HG02642 (cell line): ENCODE data around the gene GALNT12.

Experiments used
- ATAC-seq: cut with Tn5 transposase; IDR thresholded peaks from one replicate; pipeline ENCODE4 v1.9.1; 2021; ENCODE audit warnings: mild to moderate bottlenecking; ENCODE audit not compliant: unreplicated experiment, poor library complexity

The GALNT12 gene

DNA sequence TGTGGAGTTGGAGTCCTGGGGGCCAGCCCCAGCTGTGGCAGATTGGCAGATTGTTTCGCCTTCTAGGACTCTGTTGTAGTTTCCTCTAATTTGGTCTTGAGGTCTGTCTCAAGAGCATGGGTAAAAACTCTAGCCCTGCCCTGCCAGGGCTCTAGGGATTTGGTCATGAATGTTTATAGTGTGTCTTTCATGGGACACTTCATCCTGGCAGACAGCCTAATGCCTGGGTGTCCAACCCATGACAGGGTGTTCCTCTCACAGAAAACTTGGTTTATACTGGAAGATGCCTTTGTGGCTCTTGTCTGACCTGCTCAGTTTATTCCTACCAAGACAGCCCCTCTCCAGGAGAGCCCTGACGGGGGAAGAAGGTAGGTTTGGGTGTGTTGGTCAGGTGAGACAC lies 45.5 kb downstream of the GALNT12 start:
- no peak for ATAC-seq

DNA sequence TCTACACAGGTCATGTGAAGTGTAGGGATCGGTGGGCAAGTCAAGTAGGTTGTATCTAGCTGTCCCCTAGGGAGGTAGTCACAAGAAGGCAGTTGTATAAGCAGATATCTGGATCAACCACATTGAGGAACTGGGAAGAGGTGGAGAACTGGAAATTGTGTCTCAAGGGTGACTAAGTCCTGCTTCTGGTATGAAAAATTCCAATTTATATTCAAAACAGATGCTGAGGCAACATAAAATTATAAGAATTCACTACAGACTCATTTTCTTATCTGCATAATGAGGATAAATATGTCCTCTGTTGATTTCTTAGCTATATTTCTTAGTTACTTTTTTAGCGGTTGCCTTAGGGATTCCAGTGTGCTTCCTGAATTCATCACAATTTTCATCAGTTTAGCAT lies 46.8 kb downstream of the GALNT12 start:
- no peak for ATAC-seq

DNA sequence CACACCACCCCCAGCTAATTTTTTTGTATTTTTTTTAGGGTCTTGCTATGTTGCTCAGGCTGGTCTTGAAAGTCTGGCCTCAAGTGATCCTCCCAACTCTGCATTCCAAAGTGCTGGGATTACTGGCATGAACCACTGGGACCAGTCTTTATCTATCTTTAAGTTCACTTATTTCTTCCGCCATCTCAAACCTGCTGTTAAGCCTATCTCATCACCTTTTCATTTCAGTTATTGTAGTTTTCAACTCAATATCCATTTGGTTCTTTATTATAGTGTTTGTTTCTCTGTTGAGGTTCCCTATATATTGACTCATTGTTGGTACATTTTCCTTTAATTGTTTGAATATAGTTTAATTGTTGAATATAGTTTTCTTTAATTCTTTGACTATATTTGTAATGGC lies 48.1 kb downstream of the GALNT12 start:
- ATAC-seq, result no peak

DNA sequence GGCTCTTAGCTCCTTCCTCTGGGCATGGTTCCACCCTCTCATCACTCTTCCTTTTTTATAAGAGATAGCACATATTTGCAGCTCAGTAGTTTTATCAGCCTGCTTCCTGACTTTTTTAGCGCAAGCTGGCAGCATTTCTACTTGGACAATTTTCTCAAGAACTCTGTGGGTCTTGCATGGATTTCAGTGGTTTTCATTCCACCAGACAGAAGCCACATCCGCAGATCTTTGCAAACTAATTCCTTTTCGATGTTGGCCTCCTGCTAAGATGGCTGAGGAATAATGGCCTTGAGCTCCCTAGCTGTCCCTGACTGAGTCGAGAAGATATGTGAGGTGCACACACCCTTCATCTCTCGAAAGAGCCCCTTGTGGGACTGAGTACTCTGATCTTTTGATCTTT lies 49.5 kb downstream of the GALNT12 start:
- ATAC-seq, result no peak

DNA sequence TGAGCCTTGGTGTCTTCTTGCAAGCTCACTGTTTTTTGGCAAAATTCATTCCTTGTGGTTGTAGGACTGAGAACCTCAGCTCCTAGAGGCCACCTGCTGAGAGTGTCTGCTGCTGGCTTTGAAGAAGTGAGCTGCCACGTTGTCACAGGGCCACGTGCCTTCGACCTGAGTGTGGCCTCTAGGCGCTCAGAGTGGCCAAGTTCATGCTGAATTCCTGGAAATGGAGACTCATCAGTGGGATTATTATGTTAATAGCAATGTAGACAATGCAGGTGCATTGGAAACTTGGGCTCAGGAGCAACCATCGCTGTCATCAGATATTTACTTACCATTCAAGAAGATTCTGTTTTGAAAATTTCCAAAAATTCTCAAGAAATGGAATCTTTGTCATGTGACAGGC lies 52.5 kb downstream of the GALNT12 start:
- ATAC-seq, result no peak

DNA sequence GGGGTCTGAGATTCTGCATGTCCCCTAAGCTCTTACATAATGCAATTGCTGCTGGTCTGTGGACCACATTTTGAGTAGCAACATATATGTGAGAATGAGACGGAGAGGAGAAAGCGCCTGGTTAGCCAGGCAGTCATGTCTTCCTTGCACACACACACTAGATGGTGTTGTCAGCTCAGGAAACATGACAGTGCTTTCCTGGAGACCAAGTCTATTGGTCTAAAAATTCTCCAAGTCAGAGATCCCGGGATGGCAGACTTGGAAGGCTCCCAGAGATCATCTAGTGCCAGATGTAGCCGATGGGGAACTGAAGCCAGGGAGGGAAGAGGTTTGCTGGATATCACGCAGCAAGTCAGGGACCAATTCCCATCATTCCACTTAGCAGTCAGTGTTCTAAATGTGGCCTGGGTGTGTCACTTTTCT lies 53.4 kb downstream of the GALNT12 start:
- no peak for ATAC-seq

DNA sequence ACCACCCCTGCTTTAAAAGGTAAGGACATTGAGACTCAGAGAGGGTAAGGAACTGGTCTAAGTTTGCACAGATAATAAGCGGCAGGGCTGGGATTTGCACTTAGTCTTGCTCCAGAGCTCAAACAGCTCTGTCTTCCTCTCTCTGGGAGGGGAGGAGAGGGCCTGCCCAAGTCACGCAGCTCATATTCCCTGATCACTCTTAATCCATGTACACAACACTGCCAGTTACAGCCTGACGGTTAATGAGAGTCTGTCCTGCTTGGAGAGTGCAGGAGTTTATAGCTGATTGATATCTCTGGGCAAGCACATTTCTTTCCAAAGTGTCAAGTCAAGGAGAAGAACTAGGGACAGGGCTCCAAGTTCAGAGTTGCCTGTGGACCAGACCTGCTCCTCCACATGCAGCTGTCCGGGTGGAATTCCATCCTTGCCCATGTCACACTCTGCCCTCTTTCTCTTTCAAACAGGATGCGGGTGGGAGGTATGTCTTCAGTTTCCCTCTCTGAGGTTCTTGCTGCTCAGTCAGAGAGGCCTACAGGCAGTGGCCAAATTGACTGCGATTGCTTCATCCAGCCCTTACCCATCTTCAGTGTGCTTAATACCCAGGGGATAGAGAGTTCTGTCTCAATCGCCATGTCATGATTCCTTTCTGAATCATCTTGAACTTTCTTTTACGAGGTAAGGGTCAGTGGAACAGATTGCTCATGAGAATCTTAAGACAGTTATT lies 54.5 kb downstream of the GALNT12 start:
- no peak for ATAC-seq

DNA sequence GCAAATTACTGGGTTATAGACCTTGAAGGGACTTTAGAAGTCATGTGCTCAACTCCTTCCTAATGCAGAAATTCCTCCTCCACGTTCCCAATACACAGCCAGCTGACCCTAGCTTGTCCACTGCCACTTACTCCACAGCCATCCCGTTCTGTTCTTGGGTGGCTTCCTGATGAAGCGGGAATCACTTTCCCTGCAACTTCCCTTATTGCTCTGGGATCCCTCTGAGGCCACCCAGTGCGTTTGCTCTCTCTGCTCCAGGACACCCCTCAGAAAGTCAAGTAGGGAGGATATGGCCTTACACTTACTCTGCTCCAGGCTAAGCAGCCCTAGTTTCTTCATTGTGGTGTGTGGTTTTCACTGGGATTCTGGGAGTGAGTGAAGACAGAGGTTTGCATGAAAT lies 55.5 kb downstream of the GALNT12 start:
- no peak for ATAC-seq

DNA sequence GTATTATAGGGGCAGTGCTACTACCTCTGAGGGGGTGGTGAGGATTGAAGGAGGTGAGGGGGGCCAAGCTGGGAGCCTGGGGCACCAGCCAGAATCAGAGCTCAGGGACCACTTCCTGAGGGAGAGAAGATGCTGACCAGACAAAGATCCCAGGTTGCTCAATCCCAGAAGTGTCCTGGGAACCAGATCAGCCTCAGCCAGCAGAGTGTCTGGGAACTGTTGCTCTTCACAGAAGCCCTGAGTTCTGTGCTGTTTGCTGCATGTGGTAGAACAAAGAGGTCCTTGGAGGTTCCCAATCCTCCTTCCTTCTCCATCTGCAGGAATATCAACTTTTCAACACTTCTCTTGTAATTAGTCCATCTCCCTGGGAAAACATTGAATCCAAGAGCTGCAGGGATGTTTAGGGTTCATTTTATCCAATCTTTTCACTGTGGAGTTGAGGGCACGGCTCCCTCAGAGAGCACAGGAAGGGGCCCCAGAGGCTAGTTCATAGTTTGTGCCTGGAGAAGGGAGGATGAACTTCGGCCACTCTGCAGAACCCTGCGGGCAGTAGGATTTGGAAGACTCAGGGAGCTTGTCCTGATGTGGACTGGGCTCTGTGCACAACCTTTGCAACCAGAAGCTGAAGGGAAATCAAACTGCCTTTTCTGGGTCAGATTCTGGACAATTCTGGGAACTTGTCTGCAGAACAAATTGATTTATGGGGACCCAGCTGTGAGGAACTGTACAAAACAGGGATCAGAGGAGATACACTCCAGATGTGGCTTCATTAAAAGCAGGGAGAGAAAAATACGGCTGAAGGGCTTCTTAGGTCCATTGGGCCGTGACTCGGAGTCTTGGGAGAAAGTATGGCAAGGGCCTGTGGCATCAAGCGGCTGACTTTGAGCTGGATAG lies 57.1 kb downstream of the GALNT12 start:
- no peak for ATAC-seq

DNA sequence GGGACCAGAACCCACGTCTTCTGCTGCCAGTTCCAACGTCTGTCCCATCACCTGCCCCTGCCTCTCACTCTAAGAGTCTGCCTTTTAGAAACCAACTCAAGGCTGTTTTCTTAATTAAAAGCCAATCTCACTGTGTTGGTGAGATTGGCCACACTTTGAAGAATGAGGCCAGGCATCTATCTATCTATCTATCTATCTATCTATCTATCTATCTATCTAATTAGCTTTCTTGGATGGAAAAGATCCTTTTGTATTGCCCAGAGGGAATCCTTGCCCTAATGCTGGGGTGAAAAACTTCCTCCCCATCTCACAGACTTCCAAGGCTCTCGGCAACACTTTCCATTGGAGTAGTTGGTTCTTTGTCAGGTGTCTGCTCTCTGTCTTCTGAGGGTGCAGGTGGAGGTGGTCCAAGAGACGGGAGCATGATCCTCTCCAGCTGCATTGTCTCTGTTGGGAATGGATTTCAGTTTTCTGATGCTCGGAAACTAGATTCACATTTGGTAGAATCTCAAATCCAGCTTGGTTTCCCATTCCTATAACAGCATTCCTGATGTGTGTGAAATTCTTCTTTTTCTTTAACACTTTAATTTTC lies 57.9 kb downstream of the GALNT12 start:
- ATAC-seq, result no peak

DNA sequence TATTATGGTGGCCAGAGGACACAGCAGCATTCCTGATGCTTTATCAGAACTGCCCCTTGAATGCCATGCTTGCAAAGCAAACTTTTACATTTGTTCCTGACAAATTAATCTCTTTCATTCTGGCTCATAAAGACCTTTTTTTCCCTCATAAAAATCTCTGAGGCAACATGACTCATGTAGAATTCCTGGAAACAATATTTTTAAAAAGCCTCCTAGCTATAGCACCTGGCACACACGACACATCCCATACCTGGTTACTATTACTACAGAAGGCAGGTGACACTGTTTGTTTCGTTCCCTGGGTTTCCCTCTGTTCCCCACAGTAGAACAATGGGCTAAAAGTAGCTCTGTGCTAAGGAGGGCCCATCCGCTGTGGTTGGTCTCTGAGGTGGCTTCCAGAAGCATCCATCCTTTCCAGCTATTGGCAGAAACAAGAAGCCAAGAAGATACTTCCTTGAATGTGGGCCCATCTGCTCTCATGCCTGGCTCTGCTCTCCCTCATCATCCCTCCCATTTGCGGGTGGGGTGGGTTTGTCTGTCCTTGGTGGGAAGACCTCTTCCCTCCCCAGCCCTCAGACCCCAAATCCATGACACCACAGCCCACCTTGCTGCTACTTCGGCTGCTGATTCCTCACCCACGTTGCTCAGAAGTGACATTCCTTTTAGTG lies 59.1 kb downstream of the GALNT12 start:
- ATAC-seq, result no peak

DNA sequence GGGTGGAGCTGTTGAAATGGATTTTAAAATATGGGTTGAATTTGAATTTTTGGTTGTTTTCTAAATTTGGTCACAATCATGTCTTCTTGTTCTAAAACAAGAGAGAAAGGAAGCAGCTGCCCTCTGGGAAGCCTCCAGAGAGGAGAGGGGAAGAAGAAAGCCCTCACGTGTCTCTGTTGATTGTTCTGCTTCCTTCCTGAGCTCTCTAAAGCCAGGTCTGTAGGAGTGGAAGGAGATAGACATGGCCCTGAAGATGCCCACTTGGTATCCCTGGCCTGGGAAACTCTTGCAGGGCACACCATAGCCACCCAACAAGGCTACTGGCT lies 59.6 kb downstream of the GALNT12 start:
- no peak for ATAC-seq

DNA sequence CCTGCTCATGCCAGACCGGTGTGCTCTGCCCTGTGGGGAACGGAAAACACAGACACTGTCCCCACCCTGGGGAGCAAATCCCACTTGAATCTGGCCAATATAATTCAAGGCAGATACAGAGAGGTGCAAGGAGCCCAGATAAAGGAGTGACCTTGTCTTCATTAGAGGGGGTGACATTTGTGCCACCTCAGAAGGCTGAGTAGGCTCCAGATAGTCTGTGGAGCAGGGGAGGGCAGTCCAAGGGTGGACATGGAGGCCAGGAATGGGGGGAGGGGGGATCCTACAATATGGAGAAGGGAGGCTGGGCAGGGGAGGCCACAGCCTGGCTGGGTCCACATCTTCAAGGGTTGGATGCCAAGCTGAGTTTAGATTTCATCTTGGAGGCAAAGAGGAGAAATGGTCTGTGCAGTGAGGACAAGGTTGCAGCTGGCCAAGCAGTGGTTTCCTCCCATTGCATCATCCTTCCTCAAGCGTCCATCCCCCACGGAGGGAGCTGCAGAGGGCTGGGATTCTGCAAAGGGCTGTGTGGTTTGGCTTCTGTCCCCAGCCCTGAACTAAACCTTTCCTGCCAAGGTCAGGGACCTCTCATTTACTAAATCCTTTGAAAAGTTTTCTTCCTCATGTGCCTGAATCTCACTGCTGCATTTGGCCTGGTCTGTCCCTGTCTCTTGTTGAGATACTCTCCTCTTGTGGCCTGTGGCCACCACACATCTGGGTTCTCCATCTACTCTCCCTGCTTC lies 60.1 kb downstream of the GALNT12 start:
- no peak for ATAC-seq

DNA sequence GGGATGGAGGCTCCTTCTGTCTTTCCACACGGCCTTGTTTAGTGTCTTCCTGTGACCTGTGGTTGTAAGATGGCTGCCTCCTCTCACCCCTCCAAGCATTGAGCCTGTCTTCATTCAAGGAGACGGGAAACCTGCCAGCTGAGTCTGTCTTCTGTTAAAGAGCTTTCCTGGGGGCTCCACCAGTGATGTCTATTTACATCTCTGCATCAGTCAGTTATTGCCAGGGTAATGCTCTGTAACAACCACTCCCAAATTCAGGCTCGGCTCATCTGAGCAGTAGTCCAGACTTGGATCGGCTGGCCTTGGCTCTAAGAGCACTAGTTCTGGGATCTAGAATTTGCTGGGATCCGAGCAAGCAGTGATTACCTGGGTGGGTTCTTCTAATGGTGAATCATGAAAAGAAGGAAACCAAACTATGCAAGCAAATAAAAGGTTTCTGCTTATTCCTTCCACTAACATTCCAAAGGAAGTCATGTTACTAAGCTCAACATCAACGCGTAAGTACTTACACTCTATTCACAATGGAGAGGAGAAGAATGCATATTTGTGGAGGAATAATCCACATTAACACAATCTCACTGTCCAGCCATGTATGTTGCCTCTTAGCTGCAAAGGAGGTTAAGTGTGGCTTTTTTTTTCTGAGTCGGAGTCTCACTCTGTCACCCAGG lies 61.7 kb downstream of the GALNT12 start:
- ATAC-seq, result no peak

DNA sequence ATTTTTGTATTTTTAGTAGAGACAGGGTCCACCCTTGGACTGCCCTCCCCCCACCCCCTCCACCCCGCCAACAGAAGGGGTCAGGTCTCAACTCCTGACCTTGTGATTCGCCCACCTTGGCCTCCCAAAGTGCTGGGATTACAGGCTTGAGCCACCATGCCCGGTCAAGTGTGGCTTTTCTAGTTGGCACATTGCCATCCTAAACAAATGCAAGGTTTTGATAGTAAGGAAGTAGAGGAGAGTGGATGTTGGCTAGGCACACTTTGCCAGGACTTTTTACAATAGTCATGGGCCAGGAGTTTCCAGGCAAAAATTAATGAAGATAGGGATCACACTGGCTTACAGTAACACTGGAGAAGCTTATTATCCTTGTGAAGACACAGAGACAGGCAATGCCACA lies 62.4 kb downstream of the GALNT12 start:
- no peak for ATAC-seq

DNA sequence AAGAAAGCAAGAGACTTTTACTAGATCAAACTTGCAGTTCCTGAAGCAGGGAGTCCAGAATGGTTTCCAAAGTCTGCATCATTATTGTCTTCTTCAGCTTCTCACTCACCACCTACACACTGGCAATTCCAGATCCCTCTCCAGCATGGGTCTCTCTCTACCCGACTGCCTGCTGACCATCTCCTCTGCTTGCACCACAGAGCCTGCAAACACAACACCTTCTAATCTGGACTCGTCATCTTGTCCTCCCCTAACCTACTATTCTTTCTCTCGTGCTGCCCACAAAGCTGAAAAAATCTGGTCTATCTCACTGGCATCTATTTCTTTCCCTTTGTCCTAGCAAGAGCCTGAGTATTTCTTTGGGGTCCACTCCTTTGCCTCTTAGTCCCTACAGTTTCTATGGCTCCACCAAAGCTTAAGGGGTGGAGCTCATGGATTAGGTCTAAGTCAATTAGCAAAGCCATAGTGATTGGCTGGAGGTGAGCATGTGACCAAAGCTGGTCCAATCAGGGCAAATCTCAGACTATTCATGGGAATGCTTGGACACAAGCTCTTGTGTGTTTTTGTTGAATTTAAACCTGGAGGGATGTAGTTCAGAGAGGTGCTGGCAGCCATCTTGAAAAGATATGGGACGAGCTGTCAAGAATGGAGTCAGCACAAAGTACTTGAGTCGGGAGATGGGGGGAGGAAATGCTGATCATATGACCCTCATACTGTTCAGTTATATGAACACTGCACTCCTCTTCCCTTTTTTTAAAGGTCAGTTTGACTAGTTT lies 63.5 kb downstream of the GALNT12 start:
- no peak for ATAC-seq

DNA sequence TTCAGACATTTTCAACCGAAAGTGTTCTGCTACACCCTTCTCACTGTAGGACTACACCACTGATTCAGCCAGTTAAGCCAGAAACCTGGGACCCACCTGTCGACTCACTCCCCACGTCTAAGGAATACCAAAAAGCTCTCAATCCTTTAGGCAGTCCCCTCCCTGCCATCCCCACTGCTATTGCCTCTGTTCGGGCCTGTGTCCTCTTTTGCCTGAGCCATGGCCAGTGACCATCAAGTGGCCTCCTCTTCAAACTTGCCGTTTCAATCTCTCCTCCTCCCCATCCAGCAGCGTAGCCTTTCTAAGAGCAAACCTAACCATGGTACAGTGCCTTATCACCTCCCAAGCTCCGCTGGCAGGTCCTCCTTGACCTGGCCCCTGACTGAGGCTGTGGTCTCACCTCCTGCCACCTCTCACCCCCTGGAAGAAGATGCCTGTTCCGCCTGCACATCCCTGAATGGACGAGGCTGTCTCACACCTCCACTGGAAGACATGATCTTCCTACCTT lies 64.1 kb downstream of the GALNT12 start:
- ATAC-seq, result no peak

DNA sequence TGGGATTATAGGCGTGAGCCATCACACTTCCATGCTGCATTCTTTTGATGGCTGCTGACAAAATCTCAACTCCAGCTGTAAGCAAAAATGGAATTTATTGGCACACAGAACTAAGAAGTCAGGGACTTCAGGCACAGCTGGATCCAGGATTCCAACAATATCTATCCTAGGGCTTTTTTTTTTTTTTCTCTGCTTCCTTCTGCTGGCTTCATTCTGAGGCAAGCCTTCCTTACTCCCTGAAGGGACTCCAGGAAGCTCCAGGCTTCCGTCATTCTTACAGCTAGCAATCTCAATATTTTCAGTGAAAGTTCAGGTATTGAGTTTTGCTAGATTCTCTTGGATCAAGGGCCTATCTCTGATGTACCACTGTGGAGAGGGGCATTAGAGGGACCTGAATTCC lies 66.1 kb downstream of the GALNT12 start:
- ATAC-seq, result no peak

DNA sequence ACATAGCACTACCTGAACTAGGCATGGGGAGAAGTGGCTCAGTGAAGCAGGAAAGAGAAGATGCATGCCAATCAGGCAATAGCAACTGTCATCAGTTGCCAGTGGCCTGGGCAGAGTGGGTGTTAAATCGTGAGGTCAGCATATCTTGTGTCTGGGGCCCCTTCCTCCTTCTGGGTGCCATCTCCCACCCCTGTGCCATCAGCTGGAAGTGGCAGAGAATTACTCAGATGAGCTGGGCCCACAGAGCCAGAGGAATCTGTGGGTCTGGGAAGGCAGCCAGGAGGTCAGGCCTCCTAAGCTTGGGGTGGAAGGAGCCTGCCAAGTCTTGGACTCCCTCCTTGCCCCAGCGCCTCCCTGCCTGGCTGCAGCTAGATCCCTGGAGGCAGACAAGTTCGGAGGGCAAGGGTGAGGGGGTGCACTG lies 66.5 kb downstream of the GALNT12 start:
- ATAC-seq, result no peak
